ENCODE data around the gene NUDT3. TPM values are rescaled to one million over a fixed set of nuclear protein-coding genes. Genes with fewer than 3 reads are reported as not detected.

NUDT3 gene
- total RNA-seq, 4 donors from 2014 or later = 17.3 to 28.1 (median 20.6) TPM

- peak in 2 of 3 donors; percentile 21 to 60 for DNase-seq
These were observed 909 bp upstream of the NUDT3 start for GRCh38 chr6:34393191-34393965.

GRCh38 chr6:34391786-34392496, 528 bp downstream of the NUDT3 start:
- H3K27ac ChIP-seq = peak overlapping the region; percentile 84 to 96 (median 93)
- H3K4me3 ChIP-seq = peak overlapping the region; percentile 77 to 92 (median 84)
- TF ChIP-seq CTCF (IDR thresholded peaks at IDR 0.05) (no peak), POLR2A (IDR thresholded peaks at IDR 0.05) (no peak)
- no peaks in the 10 kb centered on the region for H3K9me3 ChIP-seq
- H3K36me3 ChIP-seq = no peaks in the 10 kb centered on the region
- H3K27me3 ChIP-seq = no peaks in the 10 kb centered on the region
- H3K4me1 ChIP-seq = peaks cover 0 to 18% (median 5%) of the 10 kb centered on the region in 4 donors
- peak; percentile 58 to 78 (median 75) for DNase-seq

More at GRCh38 chr6:34393191-34393965, 909 bp upstream of the NUDT3 start:
- Histone ChIP-seq H3K27ac (peak overlapping the region; percentile 84 to 96 (median 93)), H3K4me1 (peaks cover 0 to 18% (median 5%) of the 10 kb centered on the region in 4 donors), H3K27me3 (no peaks in the 10 kb centered on the region), H3K4me3 (peak overlapping the region; percentile 77 to 92 (median 84)), H3K9me3 (no peaks in the 10 kb centered on the region), H3K36me3 (no peaks in the 10 kb centered on the region)
- no peak for TF ChIP-seq POLR2A (IDR thresholded peaks at IDR 0.05)
- no peak for TF ChIP-seq CTCF (IDR thresholded peaks at IDR 0.05)

GRCh38 chr6:34391473-34391785, 1.0 kb downstream of the NUDT3 start:
- peak overlapping the region; percentile 77 to 92 (median 84) for H3K4me3 ChIP-seq
- H3K27me3 ChIP-seq = no peaks in the 10 kb centered on the region
- no peaks in the 10 kb centered on the region for H3K9me3 ChIP-seq
- no peak for DNase-seq
- peaks cover 0 to 18% (median 5%) of the 10 kb centered on the region in 4 donors for H3K4me1 ChIP-seq
- H3K27ac ChIP-seq = peak overlapping the region; percentile 84 to 96 (median 93)
- no peaks in the 10 kb centered on the region for H3K36me3 ChIP-seq
- TF ChIP-seq CTCF (IDR thresholded peaks at IDR 0.05) = no peak
- no peak for TF ChIP-seq POLR2A (IDR thresholded peaks at IDR 0.05)

- Histone ChIP-seq H3K27ac (peak overlapping the region; percentile 37 to 96 (median 89)), H3K9me3 (no peaks in the 10 kb centered on the region), H3K27me3 (no peaks in the 10 kb centered on the region), H3K4me1 (peaks cover 0 to 21% (median 5%) of the 10 kb centered on the region in 4 donors), H3K36me3 (no peaks in the 10 kb centered on the region), H3K4me3 (peak overlapping the region in 3 of 4 donors; percentile 80 to 92 (median 89))
- peak in 2 of 3 donors; percentile 27 to 49 for DNase-seq
- no peak for TF ChIP-seq CTCF (IDR thresholded peaks at IDR 0.05)
- no peak for TF ChIP-seq POLR2A (IDR thresholded peaks at IDR 0.05)
These were observed 1.7 kb downstream of the NUDT3 start for GRCh38 chr6:34390531-34391472.

- H3K4me3 ChIP-seq = no peak overlapping the region
- H3K27me3 ChIP-seq = no peaks in the 10 kb centered on the region
- TF ChIP-seq POLR2A (IDR thresholded peaks at IDR 0.05) = no peak
- TF ChIP-seq CTCF (IDR thresholded peaks at IDR 0.05) = no peak
- DNase-seq = no peak
- H3K4me1 ChIP-seq = peaks cover 0 to 26% (median 5%) of the 10 kb centered on the region in 4 donors
- no peaks in the 10 kb centered on the region for H3K9me3 ChIP-seq
- no peak overlapping the region for H3K27ac ChIP-seq
- no peaks in the 10 kb centered on the region for H3K36me3 ChIP-seq
These were observed 3.4 kb downstream of the NUDT3 start for GRCh38 chr6:34389034-34389433.
